ENCODE data around the gene POLR1E. TPM values are rescaled to one million over a fixed set of nuclear protein-coding genes. Genes with fewer than 3 reads are reported as not detected.

POLR1E gene
- polyA plus RNA-seq, 3 donors: 2.3 to 4.1 (median 2.4) TPM

DNA sequence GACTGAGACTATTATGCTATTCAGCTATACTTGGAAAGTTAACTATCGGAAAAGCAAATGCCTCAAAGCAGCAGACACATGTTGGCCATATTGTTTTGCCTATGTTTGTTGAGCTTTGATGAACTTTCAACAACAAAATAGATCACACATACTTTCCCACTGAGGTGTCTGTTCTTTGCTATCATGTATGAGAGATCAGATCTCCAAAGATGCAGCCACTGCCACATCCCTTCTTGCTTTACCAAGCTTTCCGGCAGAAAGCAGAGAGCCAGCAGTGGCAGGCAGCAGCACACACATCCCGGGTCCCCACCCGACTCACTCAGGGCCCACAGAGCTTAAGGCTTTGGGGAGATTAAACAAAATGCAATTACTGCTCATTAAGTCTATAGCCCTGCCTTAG lies 39.3 kb upstream of the POLR1E start:
- no peak overlapping the region for H3K27ac ChIP-seq (ENCODE audit: low read depth in 1 of 2, low read length in 2 of 2)
- H3K36me3 ChIP-seq (replicated peaks in 1 of 2; ENCODE audit: control insufficient read depth in 1 of 2, insufficient read depth in 2 of 2, low read length in 2 of 2): peaks cover 13 to 24% of the 10 kb centered on the region in 2 donors
- H3K4me3 Mint-ChIP-seq: no peak overlapping the region
- no peaks in the 10 kb centered on the region for H4K20me1 ChIP-seq (ENCODE audit: insufficient read depth, low read length)
- no peak overlapping the region for H3K4me3 ChIP-seq (replicated peaks in 1 of 3; ENCODE audit: low read depth in 2 of 3, low read length in 3 of 3)
- intact Hi-C loops (cut with micrococcal nuclease): no loop called here
- no peak overlapping the region for H2AFZ ChIP-seq (ENCODE audit: insufficient read depth, low read depth, low read length, poor library complexity, severe bottlenecking)
- peaks cover 20 to 24% of the 10 kb centered on the region in 2 donors for H3K36me3 Mint-ChIP-seq
- peak overlapping the region in 1 of 7 donors; percentile 21 for H3K27ac Mint-ChIP-seq
- H3K27me3 Mint-ChIP-seq (ENCODE audit: low read depth in 3 of 3): no peaks in the 10 kb centered on the region
- peaks cover 0 to 3% (median 0%) of the 10 kb centered on the region in 7 donors for H3K9me3 Mint-ChIP-seq
- no peak overlapping the region for H3K4me2 ChIP-seq (replicated peaks; ENCODE audit: extremely low read depth, low read length, poor library complexity, severe bottlenecking)
- TF ChIP-seq, protein P1, sequence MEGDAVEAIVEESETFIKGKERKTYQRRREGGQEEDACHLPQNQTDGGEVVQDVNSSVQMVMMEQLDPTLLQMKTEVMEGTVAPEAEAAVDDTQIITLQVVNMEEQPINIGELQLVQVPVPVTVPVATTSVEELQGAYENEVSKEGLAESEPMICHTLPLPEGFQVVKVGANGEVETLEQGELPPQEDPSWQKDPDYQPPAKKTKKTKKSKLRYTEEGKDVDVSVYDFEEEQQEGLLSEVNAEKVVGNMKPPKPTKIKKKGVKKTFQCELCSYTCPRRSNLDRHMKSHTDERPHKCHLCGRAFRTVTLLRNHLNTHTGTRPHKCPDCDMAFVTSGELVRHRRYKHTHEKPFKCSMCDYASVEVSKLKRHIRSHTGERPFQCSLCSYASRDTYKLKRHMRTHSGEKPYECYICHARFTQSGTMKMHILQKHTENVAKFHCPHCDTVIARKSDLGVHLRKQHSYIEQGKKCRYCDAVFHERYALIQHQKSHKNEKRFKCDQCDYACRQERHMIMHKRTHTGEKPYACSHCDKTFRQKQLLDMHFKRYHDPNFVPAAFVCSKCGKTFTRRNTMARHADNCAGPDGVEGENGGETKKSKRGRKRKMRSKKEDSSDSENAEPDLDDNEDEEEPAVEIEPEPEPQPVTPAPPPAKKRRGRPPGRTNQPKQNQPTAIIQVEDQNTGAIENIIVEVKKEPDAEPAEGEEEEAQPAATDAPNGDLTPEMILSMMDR (IDR thresholded peaks at IDR 0.05): no peak
- no peaks in the 10 kb centered on the region for H3K79me2 ChIP-seq (ENCODE audit: insufficient read depth, low read length)
- H3K4me1 Mint-ChIP-seq: no peaks in the 10 kb centered on the region
- no peaks in the 10 kb centered on the region for H3K27me3 ChIP-seq (ENCODE audit: control insufficient read depth in 2 of 2, insufficient read depth in 2 of 2, low read length in 2 of 2)
- H3K4me1 ChIP-seq (ENCODE audit: control insufficient read depth in 1 of 2, insufficient read depth in 2 of 2, low read length in 2 of 2): no peaks in the 10 kb centered on the region
- no peak for DNase-seq
- H3K9ac ChIP-seq (ENCODE audit: insufficient read depth, low read length, poor library complexity, severe bottlenecking): no peak overlapping the region
- H3K9me3 ChIP-seq (replicated peaks in 1 of 2; ENCODE audit: control insufficient read depth in 1 of 2, insufficient read depth in 1 of 2, low read length in 2 of 2): no peaks in the 10 kb centered on the region
- 100% methylated on average over 2 of the region's 4 CpGs for WGBS (ENCODE audit: insufficient coverage)

DNA sequence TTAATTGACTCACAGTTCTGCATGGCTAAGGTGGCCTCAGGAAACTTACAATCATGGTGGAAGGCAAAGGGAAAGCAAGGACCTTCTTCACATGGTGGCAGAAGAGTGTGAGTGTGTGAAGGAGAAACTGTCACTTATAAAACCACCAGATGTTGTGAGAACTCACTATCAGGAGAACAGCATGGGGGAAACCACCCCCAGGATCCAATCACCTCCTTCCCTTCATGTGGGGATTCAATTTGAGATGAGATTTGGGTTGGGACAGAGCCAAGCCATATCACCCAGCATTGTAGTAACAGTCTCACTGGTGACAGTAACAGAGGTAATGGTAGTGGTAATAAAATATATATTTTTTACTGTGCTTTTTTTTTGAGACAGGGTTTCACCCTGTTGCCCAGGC lies 38.6 kb upstream of the POLR1E start:
- peaks cover 2% of the 10 kb centered on the region for H4K20me1 ChIP-seq (ENCODE audit: insufficient read depth, low read length)
- no peak for DNase-seq
- H3K27ac ChIP-seq (ENCODE audit: low read depth in 1 of 2, low read length in 2 of 2): no peak overlapping the region
- H3K9me3 Mint-ChIP-seq: peaks cover 0 to 3% (median 0%) of the 10 kb centered on the region in 7 donors
- intact Hi-C loops (cut with micrococcal nuclease): no loop called here
- no peak overlapping the region for H3K9ac ChIP-seq (ENCODE audit: insufficient read depth, low read length, poor library complexity, severe bottlenecking)
- no peak overlapping the region for H3K4me3 ChIP-seq (replicated peaks in 1 of 3; ENCODE audit: low read depth in 2 of 3, low read length in 3 of 3)
- no peaks in the 10 kb centered on the region for H3K79me2 ChIP-seq (ENCODE audit: insufficient read depth, low read length)
- H3K9me3 ChIP-seq (replicated peaks in 1 of 2; ENCODE audit: control insufficient read depth in 1 of 2, insufficient read depth in 1 of 2, low read length in 2 of 2): no peaks in the 10 kb centered on the region
- TF ChIP-seq, protein P1 (IDR thresholded peaks at IDR 0.05): no peak
- H3K27me3 Mint-ChIP-seq (ENCODE audit: low read depth in 3 of 3): no peaks in the 10 kb centered on the region
- H3K36me3 ChIP-seq (replicated peaks in 1 of 2; ENCODE audit: control insufficient read depth in 1 of 2, insufficient read depth in 2 of 2, low read length in 2 of 2): peaks cover 6 to 17% of the 10 kb centered on the region in 2 donors
- peaks cover 13 to 17% of the 10 kb centered on the region in 2 donors for H3K36me3 Mint-ChIP-seq
- no peak overlapping the region for H3K4me2 ChIP-seq (replicated peaks; ENCODE audit: extremely low read depth, low read length, poor library complexity, severe bottlenecking)
- no peak overlapping the region for H3K4me3 Mint-ChIP-seq
- no peaks in the 10 kb centered on the region for H3K4me1 ChIP-seq (ENCODE audit: control insufficient read depth in 1 of 2, insufficient read depth in 2 of 2, low read length in 2 of 2)
- no peaks in the 10 kb centered on the region for H3K27me3 ChIP-seq (ENCODE audit: control insufficient read depth in 2 of 2, insufficient read depth in 2 of 2, low read length in 2 of 2)
- H2AFZ ChIP-seq (ENCODE audit: insufficient read depth, low read depth, low read length, poor library complexity, severe bottlenecking): no peak overlapping the region
- H3K27ac Mint-ChIP-seq: no peak overlapping the region
- peaks cover 2% of the 10 kb centered on the region for H3K4me1 Mint-ChIP-seq
